K562 (cell line): Measurements from ENCODE around the gene MRPL40. TPM values are rescaled to one million over a fixed set of nuclear protein-coding genes. Genes with fewer than 3 reads are reported as not detected.

ENCODE experiments used
- ARID4B ChIP-seq: sonication (generic); formaldehyde crosslinking; IDR thresholded peaks from 2 replicates; pipeline ENCODE4 v1.8.0; 2022; ENCODE audit warnings: mild to moderate bottlenecking, missing genetic modification reagents
- ATF7 ChIP-seq: fragments of 450-650 bp; IDR thresholded peaks from 2 replicates; pipeline ENCODE4 v1.7.1; 2014; ENCODE audit warnings: mild to moderate bottlenecking, moderate library complexity
- BRD4 ChIP-seq: fragments of 200-600 bp; sonication (generic); IDR thresholded peaks from 2 replicates; pipeline ENCODE4 v1.6.1; 2017; ENCODE audit warnings: inconsistent platforms
- CUX1 ChIP-seq: fragments of 200-800 bp; sonication (Bioruptor generic); IDR thresholded peaks from 2 replicates; pipeline ENCODE4 v1.6.1; 2016; ENCODE audit warnings: missing genetic modification characterization, missing compliant biosample characterization
- DMBX1 ChIP-seq: fragments of 250-450 bp; sonication (Bioruptor Pico); IDR thresholded peaks from 2 replicates; pipeline ENCODE4 v1.8.0; 2022; ENCODE audit warnings: inconsistent platforms, mild to moderate bottlenecking, moderate library complexity, borderline replicate concordance
- EHMT2 ChIP-seq: fragments of 450-650 bp; IDR thresholded peaks from 2 replicates; pipeline ENCODE4 v1.6.1; 2018; ENCODE audit warnings: antibody characterized with exemption
- GTF2A2 ChIP-seq: IDR thresholded peaks from 2 replicates; pipeline ENCODE4 v1.6.1; 2016; ENCODE audit warnings: mild to moderate bottlenecking, missing genetic modification characterization, missing compliant biosample characterization
- JUN ChIP-seq, 2 experiments: sonication (generic) in 1 of 2; formaldehyde crosslinking in 1 of 2; IDR thresholded peaks; 2 replicates each; pipeline versions ENCODE4 v1.6.1 to v1.8.0; 2012 to 2022; ENCODE audit warnings: borderline replicate concordance in 2 of 2, mild to moderate bottlenecking in 2 of 2, improper control_type of control experiment in 1 of 2, low read depth in 1 of 2, low read length in 1 of 2, missing genetic modification reagents in 1 of 2
- KLF10 ChIP-seq: fragments of 250-450 bp; sonication (Bioruptor Pico); IDR thresholded peaks from 2 replicates; pipeline ENCODE4 v1.6.1; 2021; ENCODE audit warnings: matching md5 sums
- KLF16 ChIP-seq: IDR thresholded peaks from 2 replicates; pipeline ENCODE4 v1.6.1; 2016; ENCODE audit warnings: antibody characterized with exemption
- L3MBTL2 ChIP-seq: fragments of 450-650 bp; IDR thresholded peaks from 2 replicates; pipeline ENCODE4 v1.6.1; 2016; ENCODE audit warnings: mild to moderate bottlenecking, moderate library complexity
- MAFG ChIP-seq: fragments of 450-650 bp; conservative IDR thresholded peaks from 2 replicates; pipeline ENCODE4 v1.6.1; 2016; ENCODE audit warnings: missing genetic modification characterization, missing compliant biosample characterization
- MCM7 ChIP-seq, 2 experiments: fragments of 450-650 bp; IDR thresholded peaks; 2 replicates each; pipeline ENCODE4 v1.6.1; 2016 to 2018
- NFIC ChIP-seq: fragments of 450-650 bp; IDR thresholded peaks from 2 replicates; pipeline ENCODE4 v1.6.1; 2017; ENCODE audit warnings: mild to moderate bottlenecking, inconsistent platforms
- RBM22 ChIP-seq: fragments of 200-400 bp; formaldehyde crosslinking; IDR thresholded peaks from 2 replicates; pipeline ENCODE4 v1.6.1; 2018; ENCODE audit warnings: low read length, low read depth; ENCODE audit not compliant: poor library complexity, severe bottlenecking
- ZNF253 ChIP-seq: fragments of 250-450 bp; sonication (Bioruptor Pico); conservative IDR thresholded peaks from 2 replicates; pipeline ENCODE4 v1.6.1; 2021; ENCODE audit warnings: mild to moderate bottlenecking
- ZNF395 ChIP-seq: fragments of 200-800 bp; sonication (Bioruptor generic); IDR thresholded peaks from 2 replicates; pipeline ENCODE4 v1.6.1; 2017; ENCODE audit warnings: missing genetic modification characterization, missing compliant biosample characterization
- polyA plus RNA-seq, 8 experiments: library from polyadenylated mRNA; depleted of rRNA in 4 of 8; stranded (reverse) in 5 of 8; unstranded in 3 of 8; fragments of >200 nt; fragmentation: Nextera tagmentation in 2 of 8; fragmentation: Illumina TruSeq in 1 of 8; extraction: Ambion mirVana in 2 of 8; extraction: Trizol in 1 of 8; gene quantifications; 2 replicates each; pipeline versions ENCODE4 v1.2.1 to v1.2.3, GENCODE V29; 2011 to 2014; ENCODE audit warnings: inconsistent platforms in 1 of 8, missing spikeins in 1 of 8
- total RNA-seq, 7 experiments: library from RNA; depleted of rRNA in 6 of 7; stranded (reverse); fragments of >200 nt in 6 of 7; fragmentation: Illumina TruSeq in 2 of 7; extraction: Trizol in 2 of 7; gene quantifications; 2 replicates each; pipeline versions ENCODE4 v1.2.1 to v1.2.3, GENCODE V29; 2011 to 2021; ENCODE audit warnings: low replicate concordance in 1 of 7

The MRPL40 gene
- total and polyA plus RNA-seq, 9 of the 15 experiments (the other 6 are each of a cell fraction or from before 2014, with no cell fraction given), result 132 to 652 (median 208) TPM

GRCh38 chr22:19463491-19464469 is 31.4 kb downstream of the MRPL40 start (continued):
- TF ChIP-seq CUX1 (CRISPR knock-in tag) (no peak), L3MBTL2 (no peak), MCM7 (IDR thresholded peaks at IDR 0.05) (no peak), ATF7 (no peak), RBM22 (no peak), KLF10 (no peak), ZNF395 (CRISPR knock-in tag) (no peak), ZNF253 (CRISPR knock-in tag) (no peak), NFIC (no peak), DMBX1 (CRISPR knock-in tag) (no peak), KLF16 (no peak), ARID4B (CRISPR knock-in tag) (no peak), MAFG (tag) (no peak), JUN (IDR thresholded peaks at IDR 0.05; ENCODE audit: borderline replicate concordance, low read depth, low read length) (0 out of 2 replicates have a peak, but pooled peaks have one; percentile 46), JUN (CRISPR knock-in tag; IDR thresholded peaks at IDR 0.05; ENCODE audit: borderline replicate concordance) (no peak), BRD4 (no peak), EHMT2 (no peak), GTF2A2 (tag) (no peak)
